SW480 (cell line): ENCODE results near the gene AKR1C8.
"Not testable (repeated sequence)": the region's sequence is repeated elsewhere in the genome, so short reads cannot be mapped to it uniquely, and the experiment has no call there.

Experiments used
- DNase-seq: peaks from one replicate; pipeline ENCODE4 v3.0.0-alpha.2; 2016; ENCODE audit warnings: low spot score

AKR1C8 gene

DNA sequence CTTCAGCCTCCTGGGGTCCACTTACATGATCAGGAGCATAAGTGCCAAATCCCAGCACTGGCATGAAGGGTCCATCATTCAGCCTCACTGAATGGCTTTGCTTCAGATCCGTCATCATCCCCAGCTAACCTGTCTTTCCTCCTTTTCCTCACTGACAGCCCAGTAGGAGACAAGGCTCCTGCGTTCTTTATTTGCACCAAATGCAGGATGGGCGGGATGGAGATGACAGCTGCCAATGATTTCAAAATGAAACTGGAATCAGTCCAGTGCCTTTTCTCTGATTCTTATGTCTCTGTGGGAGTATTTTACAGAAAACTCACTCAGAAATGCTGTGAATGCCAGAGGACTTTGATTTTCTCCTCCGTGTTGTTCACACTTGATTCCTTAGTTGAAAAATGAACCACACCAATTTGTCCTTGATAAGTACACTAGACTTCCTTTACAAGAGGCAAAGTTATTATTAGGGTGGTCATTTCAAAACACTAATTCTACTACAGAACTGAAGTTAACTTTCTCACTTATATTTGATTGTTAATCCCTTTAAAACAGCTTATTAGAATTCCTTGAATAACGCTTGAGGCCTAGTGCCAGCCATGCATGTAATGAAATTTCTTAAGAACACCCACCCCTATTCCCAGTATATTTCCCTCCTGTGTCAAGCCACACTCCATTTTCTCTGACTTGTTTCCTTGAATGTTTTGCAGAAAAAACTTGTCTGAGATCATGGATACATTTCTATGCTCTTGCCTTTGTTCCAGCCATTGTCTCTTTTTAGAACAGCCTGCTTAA, at the start of gene AKR1C8:
AKR1C8 (minus strand) TSS at position 164 of the 789 bp plus-strand sequence; CDS start at position 118, 46 bp downstream.
- no peak for DNase-seq

DNA sequence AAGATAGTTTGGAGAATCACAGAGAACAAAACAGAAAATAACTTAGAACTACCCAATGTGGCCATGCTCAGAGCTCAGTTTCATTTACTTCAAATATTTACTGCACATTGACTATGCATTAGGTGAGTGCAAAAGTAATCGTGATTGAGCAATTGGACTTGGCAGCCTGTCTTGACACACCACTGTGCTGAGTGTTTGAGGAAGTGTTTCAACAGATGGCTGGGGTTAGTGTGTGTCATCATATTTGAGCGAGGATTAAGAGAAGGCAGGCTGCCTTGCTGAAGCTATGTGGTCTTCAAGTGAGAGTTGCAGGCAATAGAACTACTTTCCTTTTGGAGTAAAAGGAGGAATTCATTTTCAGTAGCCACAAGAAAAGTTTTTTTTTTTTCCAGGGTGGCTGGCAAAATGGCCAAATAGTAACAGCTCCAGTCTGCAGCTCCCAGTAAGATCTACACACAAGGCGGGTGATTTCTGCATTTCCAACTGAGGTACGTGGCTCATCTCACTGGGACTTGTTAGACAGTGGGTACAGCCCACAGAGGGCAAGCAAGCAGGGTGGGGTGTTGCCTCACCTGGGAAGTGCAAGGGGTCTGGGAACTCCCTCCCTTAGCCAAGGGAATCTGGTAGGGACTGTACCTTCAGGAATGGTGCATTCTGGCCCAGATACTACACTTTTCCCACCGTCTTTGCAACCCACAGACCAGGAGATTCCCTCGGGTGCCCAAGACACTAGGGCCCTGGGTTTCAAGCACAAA, 49.3 kb upstream of the AKR1C8 start:
- no peak for DNase-seq

DNA sequence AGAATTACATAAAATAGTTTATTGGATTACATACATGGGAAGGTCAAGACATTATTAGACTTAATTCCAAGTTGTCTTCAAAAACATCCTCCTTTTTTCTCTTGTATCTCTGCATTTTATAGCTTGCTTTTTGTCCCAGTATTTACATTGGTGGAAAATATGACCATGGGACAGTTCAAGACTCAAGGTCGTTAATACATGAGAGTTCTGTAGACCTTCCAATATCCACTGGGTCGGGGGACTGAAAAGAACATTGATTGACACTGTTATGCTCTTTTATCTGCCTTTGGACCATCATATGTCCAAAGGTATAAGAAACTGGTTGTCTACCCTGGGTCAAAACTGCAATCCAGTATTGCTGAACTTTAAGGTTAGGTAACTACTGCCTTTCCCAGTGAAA, 48.4 kb upstream of the AKR1C8 start:
- no peak for DNase-seq

DNA sequence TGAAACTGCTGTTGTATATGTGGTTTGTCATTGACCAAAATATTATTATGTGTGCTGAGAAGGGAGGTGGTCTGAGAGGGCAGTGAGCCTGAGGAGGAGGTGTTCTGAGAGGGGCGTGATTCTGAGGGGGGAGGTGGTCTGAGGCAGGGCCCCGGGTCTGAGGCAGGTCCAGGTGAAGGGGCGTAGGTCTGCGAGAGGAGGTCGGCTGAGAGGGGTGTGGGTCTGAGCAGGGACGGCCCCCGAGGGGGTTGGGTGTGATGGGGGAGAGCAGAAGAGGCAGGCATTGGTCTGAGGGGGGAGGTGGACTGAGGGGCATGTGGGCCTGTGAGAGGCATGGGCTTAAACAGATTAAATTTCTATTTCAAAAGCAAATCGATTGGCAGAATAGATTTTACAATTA, 44.1 kb upstream of the AKR1C8 start:
- DNase-seq = no peak

DNA sequence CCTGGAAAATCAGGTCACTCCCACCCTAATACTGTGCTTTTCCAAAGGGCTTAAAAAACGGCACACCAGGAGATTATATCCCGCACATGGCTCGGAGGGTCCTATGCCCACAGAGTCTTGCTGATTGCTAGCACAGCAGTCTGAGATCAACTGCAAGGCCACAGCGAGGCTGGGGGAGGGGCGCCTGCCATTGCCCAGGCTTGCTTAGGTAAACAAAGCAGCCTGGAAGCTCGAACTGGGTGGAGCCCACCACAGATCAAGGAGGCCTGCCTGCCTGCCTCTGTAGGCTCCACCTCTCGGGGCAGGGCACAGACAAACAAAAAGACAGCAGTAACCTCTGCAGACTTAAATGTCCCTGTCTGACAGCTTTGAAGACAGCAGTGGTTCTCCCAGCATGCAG, 38.0 kb upstream of the AKR1C8 start:
- DNase-seq = not testable (repeated sequence)

DNA sequence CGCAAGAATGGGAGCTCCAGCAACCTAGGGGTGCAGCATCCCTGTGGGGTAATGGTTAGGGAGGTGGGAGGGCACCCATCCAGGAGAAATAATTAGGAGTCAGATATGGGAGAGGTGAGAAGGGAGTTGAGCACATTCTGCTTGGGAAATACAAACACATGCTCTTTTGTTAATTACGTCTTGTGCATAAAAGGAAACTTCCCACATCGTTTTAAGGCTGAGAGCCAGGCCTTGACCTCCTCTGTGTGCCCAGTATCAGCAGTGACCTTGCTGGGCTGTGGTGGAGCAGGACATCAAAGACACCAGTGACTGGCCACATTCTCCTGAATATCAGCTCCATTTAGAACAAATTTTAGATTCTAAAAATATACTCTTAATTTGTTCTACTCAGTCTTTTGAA, 34.3 kb upstream of the AKR1C8 start:
- DNase-seq = no peak

DNA sequence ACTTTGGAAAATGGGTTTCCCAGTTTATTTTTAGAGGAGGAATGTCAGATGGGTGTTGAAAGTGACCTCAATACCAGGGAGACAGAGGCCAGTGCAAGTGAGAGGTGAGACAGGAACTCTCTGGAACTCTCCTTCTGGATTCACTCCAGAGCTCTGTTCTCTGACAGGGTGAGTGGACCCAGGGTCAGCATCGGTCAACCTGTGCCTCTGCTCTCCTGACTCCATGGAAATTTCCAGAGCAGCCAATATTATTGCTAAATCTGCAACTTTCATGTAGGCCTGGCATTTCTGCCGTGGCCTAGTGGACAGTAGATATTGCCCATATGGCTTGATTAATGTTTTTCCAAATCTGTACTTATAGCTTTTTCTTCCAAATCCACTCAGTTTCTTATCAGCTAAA, 31.9 kb upstream of the AKR1C8 start:
- no peak for DNase-seq

DNA sequence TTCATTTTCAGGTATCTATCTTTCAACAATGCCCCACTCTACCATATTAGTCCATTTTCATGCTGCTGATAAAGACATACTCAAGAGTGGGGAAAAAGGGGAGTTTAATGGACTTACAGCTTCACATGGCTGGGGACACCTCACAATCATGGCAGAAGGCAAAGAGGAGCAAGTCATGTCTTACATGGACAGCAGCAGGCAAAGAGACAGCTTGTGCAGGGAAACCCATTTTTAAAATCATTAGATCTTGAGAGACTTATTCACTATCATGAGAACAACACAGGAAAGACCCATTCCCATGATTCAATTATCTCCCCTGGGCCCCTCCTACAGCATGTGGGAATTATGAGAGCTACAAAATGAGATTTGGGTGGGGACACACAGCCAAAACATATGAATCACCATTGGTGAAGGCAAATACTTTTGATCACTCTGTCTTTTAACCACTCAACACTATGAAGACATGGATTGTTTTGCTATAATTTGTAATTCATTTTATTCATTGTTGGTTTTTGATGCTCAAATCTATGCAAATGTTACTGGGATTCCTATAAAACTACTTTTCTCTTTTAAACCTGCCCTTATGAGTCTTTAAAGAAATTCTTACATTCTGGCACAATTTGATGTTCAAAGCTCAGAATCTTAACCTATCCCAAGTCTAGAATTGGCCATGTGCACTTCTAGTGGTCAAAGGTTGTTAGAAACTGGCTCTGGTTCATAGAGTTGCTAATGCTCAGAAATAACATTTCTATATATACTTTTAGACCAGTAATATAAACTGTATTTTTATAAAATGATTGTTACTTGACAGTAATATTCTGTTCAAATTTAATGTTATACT, 27.0 kb upstream of the AKR1C8 start:
- no peak for DNase-seq

DNA sequence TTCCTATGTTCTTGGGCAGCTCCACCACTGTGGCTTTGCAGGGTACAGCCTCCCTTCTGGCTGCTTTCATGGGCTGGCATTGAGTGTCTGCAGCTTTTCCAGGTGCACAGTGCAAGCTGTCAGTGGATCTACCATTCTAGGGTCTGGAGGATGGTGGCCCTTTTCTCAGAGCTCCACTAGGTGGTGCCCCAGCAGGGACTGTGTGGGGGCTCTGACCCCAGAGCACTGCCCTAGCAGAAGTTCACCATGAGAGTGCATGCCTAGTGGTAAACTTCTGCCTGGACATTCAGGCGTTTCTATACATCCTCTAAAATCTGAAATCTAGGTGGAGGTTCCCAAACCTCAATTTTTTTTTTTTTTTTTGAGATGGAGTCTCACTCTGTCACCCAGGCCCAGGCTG, 25.3 kb upstream of the AKR1C8 start:
- not testable (repeated sequence) for DNase-seq

DNA sequence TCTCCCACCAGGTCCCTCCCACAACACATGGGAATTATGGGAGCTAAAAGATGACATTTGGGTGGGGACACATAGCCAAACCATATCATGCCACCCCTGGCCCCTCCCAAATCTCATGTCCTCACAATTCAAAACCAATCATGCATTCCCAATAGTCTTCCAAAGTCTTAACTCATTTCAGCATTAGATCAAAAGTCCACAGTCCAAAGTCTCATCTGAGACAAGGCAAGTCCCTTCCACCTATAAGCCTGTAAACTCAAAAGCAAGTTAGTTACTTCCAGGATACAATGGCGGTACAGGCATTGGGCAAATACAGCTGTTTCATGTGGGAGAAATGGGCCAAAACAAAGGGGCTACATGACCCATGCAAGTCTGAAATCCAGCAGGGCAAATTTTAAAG, 24.8 kb upstream of the AKR1C8 start:
- not testable (repeated sequence) for DNase-seq

DNA sequence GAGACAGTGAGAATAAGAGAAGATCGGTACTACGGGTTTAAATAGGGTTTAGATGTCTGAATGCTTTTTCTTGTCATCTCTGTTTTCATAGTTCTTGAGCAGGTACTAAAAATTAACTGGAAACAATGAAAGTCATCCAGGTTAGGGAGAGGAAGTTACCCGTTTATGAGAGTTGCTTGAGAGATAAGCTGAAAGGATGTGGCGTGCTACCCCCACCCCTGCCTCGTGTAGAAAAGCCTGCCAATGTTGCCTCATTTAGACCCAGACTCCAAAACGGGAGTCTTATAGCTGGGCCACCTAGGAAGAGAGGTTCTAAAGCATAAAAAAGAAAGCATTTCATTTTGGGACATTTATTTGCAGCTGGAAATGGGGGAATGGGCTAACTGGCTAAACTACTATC, 21.8 kb upstream of the AKR1C8 start:
- DNase-seq = no peak

DNA sequence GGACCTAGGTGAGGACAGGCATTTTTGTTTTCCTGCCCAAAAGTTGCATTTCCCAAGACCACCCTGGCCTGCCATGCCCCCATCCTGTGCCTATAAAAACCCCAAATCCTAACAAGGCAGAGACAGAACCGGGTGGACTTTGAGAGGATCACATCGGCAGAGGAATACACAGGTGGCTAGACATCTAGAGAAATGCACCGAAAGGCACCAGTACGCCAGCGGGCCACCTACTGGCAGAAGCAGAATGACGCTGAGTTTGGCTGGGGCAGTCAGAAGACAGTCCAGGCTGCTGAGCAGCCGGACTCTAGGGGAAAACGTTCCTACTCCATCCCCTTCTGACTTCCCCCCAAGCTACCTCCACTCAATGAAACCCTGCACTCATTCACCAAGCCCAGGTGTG, 14.4 kb upstream of the AKR1C8 start:
- DNase-seq = no peak

DNA sequence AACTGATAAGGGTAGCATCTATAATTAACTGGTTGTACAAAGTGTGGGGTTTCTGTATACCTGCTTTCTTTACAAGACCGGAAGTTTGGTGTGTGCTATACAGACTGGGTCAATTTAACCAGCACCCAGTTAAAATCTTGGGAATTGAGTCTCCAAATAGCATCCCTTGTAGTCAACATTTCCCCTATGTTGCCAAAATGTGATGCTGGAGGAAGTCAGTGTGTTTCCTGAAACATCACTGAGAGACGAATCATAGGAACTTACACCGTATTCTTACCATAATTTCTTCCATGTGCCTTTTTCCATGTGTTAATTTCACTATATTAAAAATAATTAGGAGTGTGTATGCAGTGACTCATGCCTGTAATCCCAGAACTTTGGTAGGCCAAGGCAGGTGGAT, 13.4 kb upstream of the AKR1C8 start:
- DNase-seq = no peak

DNA sequence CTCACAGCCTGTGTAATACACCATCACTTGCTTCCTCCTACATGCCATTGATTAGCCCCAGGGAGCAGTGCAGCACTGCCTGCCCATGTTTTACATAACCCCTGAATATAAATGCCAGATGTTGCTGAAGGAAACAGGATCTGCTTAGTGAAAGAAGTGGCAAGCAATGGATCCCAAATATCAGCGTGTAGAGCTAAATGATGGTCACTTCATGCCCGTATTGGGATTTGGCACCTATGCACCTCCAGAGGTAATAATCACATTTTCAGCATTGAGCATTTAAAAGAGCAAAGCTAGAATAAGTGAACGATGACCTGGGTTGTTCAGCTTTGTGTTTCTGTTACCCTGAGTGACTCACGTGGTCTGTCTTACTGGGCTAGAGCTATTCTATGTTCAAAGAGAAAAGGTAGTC, 11.8 kb upstream of the AKR1C8 start, which contains the start of gene AKR1C4:
AKR1C4 (plus strand) TSS at position 136 of the 412 bp plus-strand sequence; CDS start at position 167, 31 bp downstream.
- DNase-seq = peak; percentile 64

DNA sequence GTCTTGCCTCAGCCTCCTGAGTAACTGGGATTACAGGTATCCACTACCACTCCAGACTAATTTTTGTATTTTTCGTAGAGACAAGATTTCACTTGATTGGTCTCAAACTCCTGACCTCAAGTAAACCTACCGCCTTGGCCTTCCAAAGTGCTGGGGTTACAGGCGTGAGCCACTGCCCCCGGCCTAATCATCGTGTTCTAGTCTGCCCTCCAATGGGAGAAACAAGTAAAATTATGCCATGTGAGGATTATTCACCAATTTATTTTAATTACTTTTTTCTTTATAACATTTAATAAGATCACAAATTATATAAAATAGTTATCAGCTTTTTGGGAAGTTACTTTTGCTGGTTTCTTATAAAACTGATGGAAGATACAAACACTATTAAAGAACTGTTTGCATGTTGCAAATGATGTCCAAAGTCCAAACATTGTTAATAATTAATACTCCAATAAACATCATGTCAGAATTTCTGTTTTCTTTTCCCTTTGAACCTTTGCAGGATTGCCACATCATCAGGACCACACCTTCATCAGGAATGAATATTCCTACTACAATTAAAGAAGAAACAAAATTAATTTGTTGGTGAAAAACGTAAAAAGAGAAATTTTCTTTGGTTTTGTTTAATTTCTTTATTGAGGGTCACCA, 10.9 kb upstream of the AKR1C8 start:
- peak; percentile 78 for DNase-seq

DNA sequence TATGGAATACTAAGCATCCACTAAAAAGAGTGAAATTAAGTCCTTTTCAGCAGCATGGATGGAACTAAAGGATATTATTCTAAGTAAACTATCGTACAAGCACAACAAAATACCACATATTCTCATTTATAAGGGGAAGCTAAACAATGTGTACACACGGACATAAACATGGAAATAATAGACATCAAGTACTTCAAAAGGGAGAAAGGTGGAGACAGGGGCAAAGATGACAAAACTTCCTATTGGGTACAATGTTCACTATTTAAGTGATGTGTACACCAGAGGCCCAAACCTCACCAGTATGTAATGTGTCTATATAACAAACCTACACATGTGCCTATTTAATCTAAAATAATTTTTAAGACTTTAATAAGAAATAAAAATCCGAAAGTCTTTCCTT, 9.5 kb upstream of the AKR1C8 start:
- no peak for DNase-seq

DNA sequence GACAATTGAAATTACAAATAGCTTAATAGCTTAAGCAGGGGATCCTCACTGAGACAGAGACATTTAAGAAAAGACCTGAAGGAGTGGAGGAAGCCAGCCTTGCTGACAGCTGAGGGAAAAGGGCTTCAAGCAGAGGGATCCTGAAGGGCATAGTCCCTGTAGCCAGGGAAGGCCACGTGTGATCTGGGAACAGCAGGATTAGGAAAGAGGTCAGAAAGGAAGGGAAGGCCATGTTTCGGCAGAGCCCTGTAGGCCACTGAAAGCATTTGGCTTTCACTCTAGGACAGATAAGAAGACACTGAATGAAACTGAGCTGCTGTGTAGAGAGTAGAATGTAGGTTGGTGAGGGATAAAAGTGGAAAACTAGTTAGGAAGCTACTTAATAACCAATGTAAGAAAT, 3.4 kb upstream of the AKR1C8 start:
- no peak for DNase-seq

DNA sequence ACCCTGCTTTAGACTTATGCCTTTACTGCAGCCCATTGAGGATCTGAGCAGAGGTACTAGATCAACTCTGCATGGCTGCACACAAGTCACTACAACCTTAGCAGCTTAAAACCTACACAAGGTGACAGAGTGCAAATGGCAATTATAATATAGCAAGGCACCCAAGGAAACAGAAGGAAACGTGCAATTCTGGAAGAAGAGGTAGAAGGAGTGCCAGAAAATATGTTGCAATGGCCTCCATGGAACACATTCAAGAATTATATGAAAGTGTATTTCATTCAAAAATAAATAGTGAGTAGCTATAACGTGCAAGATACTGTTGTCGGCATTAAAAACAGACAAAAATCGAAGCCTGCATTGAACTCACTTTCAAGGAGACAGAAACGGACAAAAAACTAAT, 2.9 kb upstream of the AKR1C8 start:
- no peak for DNase-seq

DNA sequence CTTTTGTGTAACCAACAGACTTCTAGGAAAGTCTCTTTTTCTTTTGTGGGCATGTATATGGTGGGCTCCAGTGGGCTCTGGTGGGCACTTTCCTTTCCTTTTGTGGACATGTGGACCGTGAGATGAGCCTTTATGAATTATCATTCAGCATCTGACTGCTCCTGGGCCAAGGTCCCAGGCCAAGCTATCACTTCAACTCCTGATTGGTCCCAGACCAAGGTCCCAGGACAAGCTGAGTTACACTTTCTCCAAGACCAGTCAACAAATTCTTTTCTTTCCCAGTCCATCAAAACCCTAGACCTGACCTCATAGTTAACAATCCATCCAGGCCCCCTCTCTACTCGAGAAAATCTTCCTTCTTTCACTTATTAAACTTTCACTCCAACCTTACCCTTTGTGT, 1.0 kb downstream of the AKR1C8 start:
- no peak for DNase-seq

DNA sequence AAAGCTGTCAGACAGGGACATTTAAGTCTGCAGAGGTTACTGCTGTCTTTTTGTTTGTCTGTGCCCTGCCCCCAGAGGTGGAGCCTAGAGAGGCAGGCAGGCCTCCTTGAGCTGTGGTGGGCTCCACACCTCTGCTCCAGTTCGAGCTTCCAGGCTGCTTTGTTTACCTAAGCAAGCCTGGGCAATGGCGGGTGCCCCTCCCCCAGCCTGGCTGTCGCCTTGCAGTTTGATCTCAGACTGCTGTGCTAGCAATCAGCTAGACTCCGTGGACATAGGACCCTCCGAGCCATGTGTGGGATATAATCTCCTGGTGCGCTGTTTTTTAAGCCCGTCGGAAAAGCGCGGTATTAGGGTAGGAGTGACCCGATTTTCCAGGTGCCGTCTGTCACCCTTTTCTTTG, 4.4 kb downstream of the AKR1C8 start:
- not testable (repeated sequence) for DNase-seq

DNA sequence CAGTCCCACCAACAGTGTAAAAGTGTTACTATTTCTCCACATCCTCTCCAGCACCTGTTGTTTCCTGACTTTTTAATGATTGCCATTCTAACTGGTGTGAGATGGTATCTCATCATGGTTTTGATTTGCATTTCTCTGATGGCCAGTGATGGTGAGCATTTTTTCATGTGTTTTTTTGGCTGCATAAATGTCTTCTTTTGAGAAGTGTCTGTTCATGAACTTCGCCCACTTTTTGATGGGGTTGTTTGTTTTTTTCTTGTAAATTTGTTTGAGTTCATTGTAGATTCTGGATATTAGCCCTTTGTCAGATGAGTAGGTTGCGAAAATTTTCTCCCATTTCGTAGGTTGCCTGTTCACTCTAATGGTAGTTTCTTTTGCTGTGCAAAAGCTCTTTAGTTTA, 9.4 kb downstream of the AKR1C8 start:
- DNase-seq = not testable (repeated sequence)

DNA sequence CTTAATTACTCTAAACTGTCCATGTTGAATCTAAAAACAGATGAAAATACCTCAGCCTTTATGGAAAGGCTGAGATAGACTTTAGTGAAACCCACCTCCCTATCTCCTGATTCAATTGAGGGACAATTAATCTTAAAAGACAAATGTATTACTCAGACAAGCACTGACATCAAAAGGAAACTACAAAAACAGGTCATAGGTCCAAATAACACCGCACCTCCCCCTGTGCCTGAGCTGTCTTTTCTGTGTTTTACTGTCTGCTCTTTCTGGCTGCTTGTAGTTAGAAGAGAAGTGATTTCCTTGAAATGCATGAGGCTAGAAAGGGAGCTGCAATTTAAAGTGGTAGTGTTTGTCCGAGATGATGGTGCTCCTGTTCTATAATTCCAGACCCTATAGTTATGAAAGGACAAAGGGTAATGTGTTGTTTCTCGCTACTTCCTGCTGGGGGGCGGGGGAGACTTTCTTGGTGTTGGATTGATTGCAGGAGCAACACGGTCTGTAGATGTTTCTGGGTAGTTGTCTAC, 16.0 kb downstream of the AKR1C8 start:
- DNase-seq = no peak
